Hepatocyte (in vitro differentiated cells): ENCODE measurements around the gene MLXIP.

ENCODE experiments used
- CTCF ChIP-seq: fragments of 200-600 bp; sonication (generic); IDR thresholded peaks from 2 replicates; pipeline ENCODE4 v1.5.1; 2016; ENCODE audit warnings: antibody characterized with exemption, mild to moderate bottlenecking; ENCODE audit not compliant: poor library complexity
- EZH2 ChIP-seq: fragments of 200-600 bp; sonication (generic); IDR thresholded peaks from 2 replicates; pipeline ENCODE4 v1.6.1; 2016; ENCODE audit warnings: antibody characterized with exemption, mild to moderate bottlenecking, borderline replicate concordance
- EZH2phosphoT487 ChIP-seq: fragments of 200-600 bp; sonication (generic); IDR thresholded peaks from one replicate; pipeline ENCODE4 v1.6.1; 2018; ENCODE audit warnings: antibody characterized with exemption, mild to moderate bottlenecking, low read depth, moderate library complexity; ENCODE audit not compliant: unreplicated experiment, severe bottlenecking

GRCh38 chr12:122064780-122065588, 13.6 kb upstream of the MLXIP start:
- no peak for TF ChIP-seq CTCF
- no peak for TF ChIP-seq EZH2phosphoT487
- TF ChIP-seq EZH2, result no peak
